SK-N-SH (cell line): ENCODE measurements around the gene CREB3. TPM values are rescaled to one million over a fixed set of nuclear protein-coding genes. Genes with fewer than 3 reads are reported as not detected.
A peak's percentile ranks its signal among the peaks of the same experiment; 100 is the strongest.

Experiments
- CTCF ChIA-PET: fragments of 300-600, 350-600 bp; formaldehyde crosslinking; extraction: SDS; loops from one replicate; lab custom pipeline; 2021; lab: Yijun Ruan, JAX
- POLR2A ChIA-PET: fragments of 350-600 bp; sonication (Branson Sonifier 250); formaldehyde crosslinking; extraction: SDS; loops from one replicate; lab custom pipeline; 2020; ENCODE audit warnings: antibody characterized with exemption, inconsistent platforms; lab: Yijun Ruan, JAX
- DNase-seq: peaks from one replicate; pipeline ENCODE4 v3.0.0; 2012
- H2AFZ ChIP-seq: fragments of 200-600 bp; sonication (generic); 2 replicates; pipeline ENCODE4 v1.8.1; 2016; ENCODE audit warnings: antibody characterized with exemption, mild to moderate bottlenecking, low read depth
- H3F3A ChIP-seq: fragments of 200-600 bp; sonication (generic); replicated peaks from 2 replicates; pipeline ENCODE3; 2016; ENCODE audit warnings: antibody characterized with exemption, mild to moderate bottlenecking; ENCODE audit not compliant: insufficient read depth
- H3K27ac ChIP-seq, 2 experiments: fragments of 200-500 bp in 1 of 2; fragments of 200-600 bp in 1 of 2; sonication (Bioruptor generic) in 1 of 2; sonication (generic), shearing (Covaris generic) in 1 of 2; 2 replicates each; pipeline versions ENCODE4 v1.5.1 to v1.6.1; 2014 to 2016; ENCODE audit warnings: low read depth in 2 of 2, inconsistent platforms in 1 of 2, low read length in 1 of 2, mild to moderate bottlenecking in 1 of 2, mixed read lengths in 1 of 2
- H3K27me3 ChIP-seq: fragments of 200-600 bp; sonication (generic), shearing (Covaris generic); 2 replicates; pipeline ENCODE4 v1.6.1; 2016; ENCODE audit warnings: mixed run types; ENCODE audit not compliant: insufficient read depth
- H3K36me3 ChIP-seq, 2 experiments: fragments of 200-500 bp in 1 of 2; fragments of 200-600 bp in 1 of 2; sonication (Bioruptor generic) in 1 of 2; sonication (generic) in 1 of 2; replicated peaks in 1 of 2; 2 replicates each; pipeline versions ENCODE3 to v1.5.1; 2014 to 2016; ENCODE audit warnings: low read length in 1 of 2, mild to moderate bottlenecking in 1 of 2; ENCODE audit not compliant: insufficient read depth in 2 of 2, control insufficient read depth in 1 of 2
- H3K4me1 ChIP-seq, 2 experiments: fragments of 200-500 bp in 1 of 2; fragments of 200-600 bp in 1 of 2; sonication (Bioruptor generic) in 1 of 2; sonication (generic), shearing (Covaris generic) in 1 of 2; 2 replicates each; pipeline versions ENCODE4 v1.5.1 to v1.6.1; 2014 to 2016; ENCODE audit warnings: low read depth in 1 of 2, low read length in 1 of 2, mixed run types in 1 of 2; ENCODE audit not compliant: insufficient read depth in 2 of 2, control insufficient read depth in 1 of 2
- H3K4me2 ChIP-seq: fragments of 200-600 bp; sonication (generic), shearing (Covaris generic); 2 replicates; pipeline ENCODE4 v1.6.1; 2017; ENCODE audit warnings: mixed run types
- H3K4me3 ChIP-seq, 2 experiments: fragments of 200-500 bp in 1 of 2; fragments of 200-600 bp in 1 of 2; sonication (Bioruptor generic) in 1 of 2; sonication (generic), shearing (Covaris generic) in 1 of 2; 2 replicates each; pipeline versions ENCODE4 v1.5.1 to v1.8.1; 2014 to 2016; ENCODE audit warnings: low read depth in 2 of 2, inconsistent platforms in 1 of 2, low read length in 1 of 2, mild to moderate bottlenecking in 1 of 2, mixed read lengths in 1 of 2, moderate library complexity in 1 of 2
- H3K79me2 ChIP-seq: fragments of 200-600 bp; sonication (generic); 2 replicates; pipeline ENCODE4 v1.8.1; 2017; ENCODE audit warnings: mild to moderate bottlenecking; ENCODE audit not compliant: insufficient read depth
- H3K9ac ChIP-seq: fragments of 200-600 bp; sonication (generic); 2 replicates; pipeline ENCODE4 v1.6.1; 2017; ENCODE audit warnings: mixed run types
- H3K9me2 ChIP-seq: fragments of 200-600 bp; sonication (generic); 2 replicates; pipeline ENCODE4 v1.6.1; 2017; ENCODE audit warnings: mixed run types
- H3K9me3 ChIP-seq: fragments of 200-600 bp; sonication (generic); 2 replicates; pipeline ENCODE4 v1.6.1; 2017; ENCODE audit warnings: mixed run types, mild to moderate bottlenecking, moderate library complexity
- H4K20me1 ChIP-seq: fragments of 200-600 bp; sonication (generic); 2 replicates; pipeline ENCODE4 v1.6.1; 2017; ENCODE audit warnings: mild to moderate bottlenecking, mixed run types; ENCODE audit not compliant: insufficient read depth
- CHD2 ChIP-seq: fragments of 150-350 bp; IDR thresholded peaks from 2 replicates; pipeline ENCODE4 v1.6.1; 2018; ENCODE audit warnings: low read length; ENCODE audit not compliant: partially characterized antibody
- ELF1 ChIP-seq: IDR thresholded peaks from 2 replicates; pipeline ENCODE4 v1.4.0; 2012
- EP300 ChIP-seq, 2 experiments: IDR thresholded peaks; 2 replicates each; pipeline versions ENCODE4 v1.4.0 to v1.6.1; 2012; ENCODE audit warnings: borderline replicate concordance in 1 of 2, low read depth in 1 of 2, low read length in 1 of 2
- GABPA ChIP-seq: IDR thresholded peaks from 2 replicates; pipeline ENCODE4 v1.4.0; 2012; ENCODE audit warnings: low read depth, mild to moderate bottlenecking
- JUND ChIP-seq: IDR thresholded peaks from 2 replicates; pipeline ENCODE4 v1.4.0; 2012
- NFIC ChIP-seq: IDR thresholded peaks from 2 replicates; pipeline ENCODE4 v1.4.0; 2012; ENCODE audit warnings: borderline replicate concordance
- POLR2AphosphoS5 ChIP-seq: IDR thresholded peaks from 2 replicates; pipeline ENCODE4 v1.6.1; 2012; ENCODE audit warnings: low read depth, low read length
- TAF1 ChIP-seq: IDR thresholded peaks from 2 replicates; pipeline ENCODE4 v1.6.1; 2012; ENCODE audit warnings: low read depth, mild to moderate bottlenecking, low read length, moderate library complexity, borderline replicate concordance
- YY1 ChIP-seq: IDR thresholded peaks from 2 replicates; pipeline ENCODE4 v1.4.0; 2012; ENCODE audit warnings: low read depth, mild to moderate bottlenecking
- WGBS: methylation state at CpG from one replicate; pipeline ENCODE4 v1.1.6; 2017; ENCODE audit warnings: low lambda C conversion rate; 5-methylcytosine and 5-hydroxymethylcytosine counted together
- polyA plus RNA-seq, 3 experiments: library from polyadenylated mRNA; depleted of rRNA; stranded (reverse); fragments of >200 nt; gene quantifications; 2 replicates each; pipeline ENCODE4 v1.2.3, GENCODE V29; 2012
- TF ChIP-seq, protein P1 (sequence below): fragments of 150-350 bp; IDR thresholded peaks from 2 replicates; pipeline ENCODE4 v1.6.1; 2016; ENCODE audit warnings: mild to moderate bottlenecking, low read depth, low read length
- TF ChIP-seq, protein P2 (sequence below): IDR thresholded peaks from 2 replicates; pipeline ENCODE4 v1.4.0; 2012; ENCODE audit warnings: low read depth
- TF ChIP-seq, protein P3 (sequence below): IDR thresholded peaks from 2 replicates; pipeline ENCODE4 v1.4.0; 2012; ENCODE audit warnings: low read depth, borderline replicate concordance

CREB3 gene
- polyA plus RNA-seq, 1 of the 3 experiments (the other 2 are of a cell fraction): 38.6 TPM

DNA sequence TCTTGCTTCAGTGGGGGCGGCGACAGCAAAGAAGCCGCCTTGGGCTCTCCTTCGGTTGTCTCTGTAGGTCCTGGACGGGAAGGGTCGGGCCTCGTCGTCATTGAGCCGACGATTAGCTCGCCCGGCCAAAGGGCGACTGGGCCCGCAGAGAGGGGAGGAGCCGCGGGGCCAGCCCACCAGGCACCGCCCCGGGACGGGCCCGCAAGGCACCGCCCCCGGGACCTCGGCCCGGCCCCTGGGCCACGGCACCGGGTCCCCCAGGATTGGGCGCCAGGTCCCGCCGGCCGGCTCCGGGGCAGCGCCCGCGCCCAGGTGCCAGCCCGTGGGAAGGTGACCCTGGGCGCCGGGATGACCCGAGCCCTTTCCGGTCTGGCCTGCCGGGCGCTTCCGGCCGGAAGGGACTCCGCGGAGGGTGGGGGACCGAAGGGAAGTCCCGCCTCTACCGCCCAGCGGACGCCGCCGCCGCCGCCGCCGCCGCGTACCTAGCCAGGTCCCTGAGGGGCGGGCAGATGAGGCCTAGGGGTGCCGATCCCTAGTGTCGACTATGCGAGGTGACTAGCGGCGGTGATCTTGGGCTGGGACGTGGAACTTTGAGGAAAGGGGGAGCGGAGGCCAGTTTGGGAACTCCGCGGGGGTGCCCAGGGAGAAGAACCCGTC lies 16.5 kb downstream of the CREB3 start, which contains the start of the genes GBA2 and RGP1:
Gene GBA2, minus strand, starts transcription at position 371 of the 657 bp plus-strand sequence. CDS start 524 bp downstream, outside the sequence.
Gene RGP1, plus strand, starts transcription at position 430 of the 657 bp plus-strand sequence. CDS start 469 bp downstream, outside the sequence.
- Histone ChIP-seq H3K36me3 (peaks cover 23 to 46% of the 10 kb centered on the region in 2 experiments), H3K27ac (peak within 1 kb of the TSS; percentile 70 to 79; a peak in 3 of 4 replicates), H3K9ac (peak within 1 kb of the TSS; percentile 90), H3K4me3 (peak within 1 kb of the TSS; percentile 97 to 98), H3K9me3 (no peaks in the 10 kb centered on the region), H3K9me2 (no peaks in the 10 kb centered on the region), H3K27me3 (no peaks in the 10 kb centered on the region), H3K4me2 (peak within 1 kb of the TSS; percentile 82), H3K79me2 (peaks cover 66% of the 10 kb centered on the region), H4K20me1 (peaks cover 31% of the 10 kb centered on the region), H3F3A (peaks cover 7% of the 10 kb centered on the region), H3K4me1 (peaks cover 12 to 33% of the 10 kb centered on the region in 2 experiments; a peak in 2 of 4 replicates), H2AFZ (peak within 1 kb of the TSS; percentile 80)
- ChIA-PET CTCF (interaction anchor here (1.0 to 6.8 kb wide), 13 partner anchors 8 to 138 kb away, joined by 3 to 88 read pairs (median 5); partner anchors contain the start of genes CCDC107, CREB3, NPR2 and TLN1), POLR2A (interaction anchor here (1.6 to 2.6 kb wide), 4 partner anchors 7 to 17 kb away, joined by 5 to 28 read pairs (median 8); partner anchors contain the start of genes CREB3 and TLN1)
- TF ChIP-seq, protein P1, sequence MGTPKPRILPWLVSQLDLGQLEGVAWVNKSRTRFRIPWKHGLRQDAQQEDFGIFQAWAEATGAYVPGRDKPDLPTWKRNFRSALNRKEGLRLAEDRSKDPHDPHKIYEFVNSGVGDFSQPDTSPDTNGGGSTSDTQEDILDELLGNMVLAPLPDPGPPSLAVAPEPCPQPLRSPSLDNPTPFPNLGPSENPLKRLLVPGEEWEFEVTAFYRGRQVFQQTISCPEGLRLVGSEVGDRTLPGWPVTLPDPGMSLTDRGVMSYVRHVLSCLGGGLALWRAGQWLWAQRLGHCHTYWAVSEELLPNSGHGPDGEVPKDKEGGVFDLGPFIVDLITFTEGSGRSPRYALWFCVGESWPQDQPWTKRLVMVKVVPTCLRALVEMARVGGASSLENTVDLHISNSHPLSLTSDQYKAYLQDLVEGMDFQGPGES: no peak
- TF ChIP-seq ELF1 (peak; percentile 52), CHD2 (peak; percentile 18), JUND (no peak), EP300 (IDR thresholded peaks at IDR 0.05; ENCODE audit: borderline replicate concordance in 1 of 2, low read depth in 1 of 2, low read length in 1 of 2) (peak in 1 of 2 experiments; percentile 54; a peak in 1 of 4 replicates), GABPA (peak; percentile 90), POLR2AphosphoS5 (peak; percentile 76), NFIC (no peak), TAF1 (peak; percentile 28; the same call in 1 of the 2 replicates)
- TF ChIP-seq, protein P2, sequence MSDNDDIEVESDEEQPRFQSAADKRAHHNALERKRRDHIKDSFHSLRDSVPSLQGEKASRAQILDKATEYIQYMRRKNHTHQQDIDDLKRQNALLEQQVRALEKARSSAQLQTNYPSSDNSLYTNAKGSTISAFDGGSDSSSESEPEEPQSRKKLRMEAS: peak; percentile 52; the same call in 1 of the 2 replicates
- WGBS: 0% methylated on average over 13 of the region's 69 CpGs
- peak; percentile 94 for DNase-seq

DNA sequence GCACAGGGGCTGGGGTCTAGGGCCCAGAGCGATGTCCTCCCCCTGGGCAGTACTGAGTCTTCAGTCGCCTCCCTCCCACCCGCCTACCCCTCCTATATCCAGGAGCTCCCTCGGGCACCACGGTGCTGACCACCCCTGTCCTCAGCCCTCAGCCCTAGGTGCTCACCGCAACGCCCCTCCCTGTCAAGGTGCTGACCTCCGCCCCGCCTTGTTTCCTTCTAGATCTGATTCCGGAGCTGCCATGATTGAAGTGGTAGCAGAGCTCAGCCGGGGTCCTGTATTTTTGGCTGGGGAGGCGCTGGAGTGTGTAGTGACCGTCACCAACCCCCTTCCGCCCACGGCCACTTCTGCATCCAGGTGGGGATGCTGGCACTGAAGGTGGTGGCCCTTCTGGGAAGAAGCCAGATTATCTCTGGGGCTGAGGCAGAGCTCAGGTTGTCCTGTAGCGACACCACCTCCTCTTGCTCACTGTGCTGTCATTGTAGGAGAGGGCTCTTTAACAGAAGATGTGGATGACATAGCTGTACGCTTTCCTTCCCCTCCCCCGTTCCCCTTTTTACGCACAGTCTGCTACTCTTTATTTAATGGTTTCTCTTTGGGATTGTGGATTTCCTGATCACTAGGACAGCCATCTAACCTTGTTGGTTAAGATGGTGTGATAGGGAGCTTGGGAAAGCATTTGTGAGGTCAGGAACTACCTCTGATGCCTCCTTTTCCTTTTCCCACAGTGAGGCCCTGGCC lies 17.2 kb downstream of the CREB3 start:
- H3K4me1 ChIP-seq: peaks cover 12 to 33% of the 10 kb centered on the region in 2 experiments; a peak in 2 of 4 replicates
- peak overlapping the region; percentile 82 for H3K4me2 ChIP-seq
- H3K9me2 ChIP-seq: no peaks in the 10 kb centered on the region
- H3K4me3 ChIP-seq: peak overlapping the region; percentile 97 to 98
- no peaks in the 10 kb centered on the region for H3K27me3 ChIP-seq
- H3K79me2 ChIP-seq: peaks cover 59% of the 10 kb centered on the region
- POLR2A ChIA-PET: interaction anchor here (0.5 to 2.6 kb wide), 4 partner anchors 12 to 20 kb away, joined by 4 to 28 read pairs (median 6); partner anchors contain the start of genes CREB3 and TLN1
- peak overlapping the region; percentile 90 for H3K9ac ChIP-seq
- H4K20me1 ChIP-seq: peaks cover 31% of the 10 kb centered on the region
- TF ChIP-seq, protein P3, sequence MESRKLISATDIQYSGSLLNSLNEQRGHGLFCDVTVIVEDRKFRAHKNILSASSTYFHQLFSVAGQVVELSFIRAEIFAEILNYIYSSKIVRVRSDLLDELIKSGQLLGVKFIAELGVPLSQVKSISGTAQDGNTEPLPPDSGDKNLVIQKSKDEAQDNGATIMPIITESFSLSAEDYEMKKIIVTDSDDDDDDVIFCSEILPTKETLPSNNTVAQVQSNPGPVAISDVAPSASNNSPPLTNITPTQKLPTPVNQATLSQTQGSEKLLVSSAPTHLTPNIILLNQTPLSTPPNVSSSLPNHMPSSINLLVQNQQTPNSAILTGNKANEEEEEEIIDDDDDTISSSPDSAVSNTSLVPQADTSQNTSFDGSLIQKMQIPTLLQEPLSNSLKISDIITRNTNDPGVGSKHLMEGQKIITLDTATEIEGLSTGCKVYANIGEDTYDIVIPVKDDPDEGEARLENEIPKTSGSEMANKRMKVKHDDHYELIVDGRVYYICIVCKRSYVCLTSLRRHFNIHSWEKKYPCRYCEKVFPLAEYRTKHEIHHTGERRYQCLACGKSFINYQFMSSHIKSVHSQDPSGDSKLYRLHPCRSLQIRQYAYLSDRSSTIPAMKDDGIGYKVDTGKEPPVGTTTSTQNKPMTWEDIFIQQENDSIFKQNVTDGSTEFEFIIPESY: no peak
- peak; percentile 74; the same call in 1 of the 2 replicates for TF ChIP-seq YY1
- H2AFZ ChIP-seq: peak overlapping the region; percentile 80
- WGBS: 11% methylated on average over 11 of the region's 19 CpGs
- peaks cover 16 to 46% of the 10 kb centered on the region in 2 experiments for H3K36me3 ChIP-seq
- peaks cover 7% of the 10 kb centered on the region for H3F3A ChIP-seq
- DNase-seq: no peak
- peak overlapping the region; percentile 70 to 79; a peak in 3 of 4 replicates for H3K27ac ChIP-seq
- no peaks in the 10 kb centered on the region for H3K9me3 ChIP-seq
- CTCF ChIA-PET: interaction anchor here (1.2 to 6.8 kb wide), 6 partner anchors 9 to 132 kb away, joined by 4 to 88 read pairs (median 15); partner anchors contain the start of genes CREB3 and TLN1
